ENCODE data around the gene SPATA24. TPM values are rescaled to one million over a fixed set of nuclear protein-coding genes. Genes with fewer than 3 reads are reported as not detected.

SPATA24 gene
- total RNA-seq, 1 experiment from 2014 or later, result 3.1 TPM

DNA sequence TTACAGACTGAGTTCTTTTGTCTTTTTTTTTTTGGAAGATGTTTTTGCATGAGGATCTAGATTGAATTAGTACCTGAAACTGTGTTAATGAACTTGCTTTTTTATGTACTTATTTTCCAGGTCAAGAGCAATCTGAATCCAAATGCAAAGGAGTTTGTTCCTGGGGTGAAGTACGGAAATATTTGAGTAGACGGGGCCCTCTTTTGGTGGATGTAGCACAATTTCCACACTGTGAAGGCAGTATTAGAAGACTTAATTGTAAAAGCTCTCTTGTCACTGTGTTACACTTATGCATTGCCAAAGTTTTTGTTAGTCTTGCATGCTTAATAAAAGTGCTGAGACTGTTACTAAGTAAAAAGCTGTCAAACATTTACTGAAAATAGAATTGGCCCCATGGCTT, 35.3 kb downstream of the SPATA24 start:
- no TSS peak for BruUV-seq (replicated peaks)
- no peak overlapping the region for H3K4me3 ChIP-seq (replicated peaks in 1 of 2; ENCODE audit: low read depth in 1 of 2, low read length in 2 of 2)
- H3K27ac ChIP-seq (ENCODE audit: low read depth, low read length), result no peak overlapping the region
- no peak for DNase-seq (ENCODE audit: low read depth, low spot score)
- ChIA-PET CTCF (interaction anchor here (1.4 kb wide), 2 partner anchors 27 to 96 kb away, joined by 4 to 6 read pairs; partner anchors contain the start of gene PAIP2), RAD21 (ENCODE audit: low non-redundant PET in 1 of 2, low total read pairs in 2 of 2, uncharacterized antibody in 2 of 2, unreplicated experiment in 2 of 2) (no interaction called here), POLR2A (no interaction called here)
- no peaks in the 10 kb centered on the region for H3K9me2 ChIP-seq (ENCODE audit: insufficient read depth)
- no peak overlapping the region for H2AFZ ChIP-seq (ENCODE audit: low read depth, low read length, poor library complexity, severe bottlenecking)
- no peak for ATAC-seq
- no peaks in the 10 kb centered on the region for H3K9me3 ChIP-seq (ENCODE audit: control insufficient read depth in 1 of 2, insufficient read depth in 1 of 2, low read depth in 1 of 2, low read length in 2 of 2)
- H3K79me2 ChIP-seq (ENCODE audit: insufficient read depth, low read length), result peaks cover 6% of the 10 kb centered on the region; the same call in 1 of the 2 replicates
- no peak overlapping the region for H3K4me2 ChIP-seq (ENCODE audit: low read length)
- H3K36me3 ChIP-seq (ENCODE audit: control insufficient read depth in 1 of 2, insufficient read depth in 2 of 2, low read length in 2 of 2), result peaks cover 24 to 34% of the 10 kb centered on the region in 2 experiments; a peak in 3 of 4 replicates
- no peaks in the 10 kb centered on the region for H3K27me3 ChIP-seq (ENCODE audit: insufficient read depth, low read length)
- TF ChIP-seq EZH2phosphoT487 (IDR thresholded peaks at IDR 0.05; ENCODE audit: borderline replicate concordance) (no peak), YY1 (IDR thresholded peaks at IDR 0.05; ENCODE audit: extremely low read depth, insufficient replicate concordance, low read depth, low read length) (no peak), ZFX (IDR thresholded peaks at IDR 0.05) (no peak), ZNF274 (IDR thresholded peaks at IDR 0.05; ENCODE audit: low read depth, low read length) (no peak), POLR2A (IDR thresholded peaks at IDR 0.05; ENCODE audit: borderline replicate concordance, extremely low read depth, insufficient read depth, insufficient read length) (no peak), RAD21 (IDR thresholded peaks at IDR 0.05; ENCODE audit: low read depth) (peak; percentile 47)
- TF ChIP-seq, protein P1, sequence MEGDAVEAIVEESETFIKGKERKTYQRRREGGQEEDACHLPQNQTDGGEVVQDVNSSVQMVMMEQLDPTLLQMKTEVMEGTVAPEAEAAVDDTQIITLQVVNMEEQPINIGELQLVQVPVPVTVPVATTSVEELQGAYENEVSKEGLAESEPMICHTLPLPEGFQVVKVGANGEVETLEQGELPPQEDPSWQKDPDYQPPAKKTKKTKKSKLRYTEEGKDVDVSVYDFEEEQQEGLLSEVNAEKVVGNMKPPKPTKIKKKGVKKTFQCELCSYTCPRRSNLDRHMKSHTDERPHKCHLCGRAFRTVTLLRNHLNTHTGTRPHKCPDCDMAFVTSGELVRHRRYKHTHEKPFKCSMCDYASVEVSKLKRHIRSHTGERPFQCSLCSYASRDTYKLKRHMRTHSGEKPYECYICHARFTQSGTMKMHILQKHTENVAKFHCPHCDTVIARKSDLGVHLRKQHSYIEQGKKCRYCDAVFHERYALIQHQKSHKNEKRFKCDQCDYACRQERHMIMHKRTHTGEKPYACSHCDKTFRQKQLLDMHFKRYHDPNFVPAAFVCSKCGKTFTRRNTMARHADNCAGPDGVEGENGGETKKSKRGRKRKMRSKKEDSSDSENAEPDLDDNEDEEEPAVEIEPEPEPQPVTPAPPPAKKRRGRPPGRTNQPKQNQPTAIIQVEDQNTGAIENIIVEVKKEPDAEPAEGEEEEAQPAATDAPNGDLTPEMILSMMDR (IDR thresholded peaks at IDR 0.05 in 2 of 3, conservative IDR thresholded peaks at IDR 0.05 in 1 of 3; ENCODE audit: borderline replicate concordance in 1 of 3, insufficient read depth in 1 of 3, low read depth in 2 of 3, low read length in 2 of 3), result peak; percentile 13 to 36 (median 16); a peak in 2 of 6 replicates
- TF ChIP-seq, protein P2, sequence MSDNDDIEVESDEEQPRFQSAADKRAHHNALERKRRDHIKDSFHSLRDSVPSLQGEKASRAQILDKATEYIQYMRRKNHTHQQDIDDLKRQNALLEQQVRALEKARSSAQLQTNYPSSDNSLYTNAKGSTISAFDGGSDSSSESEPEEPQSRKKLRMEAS (IDR thresholded peaks at IDR 0.05), result no peak
- no peaks in the 10 kb centered on the region for H4K20me1 ChIP-seq (ENCODE audit: insufficient read depth)
- peaks cover 16% of the 10 kb centered on the region in 2 experiments for H3K4me1 ChIP-seq (ENCODE audit: control insufficient read depth in 1 of 2, insufficient read depth in 2 of 2, low read length in 2 of 2)
- intact Hi-C loops (cut with micrococcal nuclease), result no loop called here
- H3K9ac ChIP-seq (ENCODE audit: low read length), result no peak overlapping the region
